ENCODE data around the gene GTPBP8. TPM values are rescaled to one million over a fixed set of nuclear protein-coding genes. Genes with fewer than 3 reads are reported as not detected.
A peak's percentile ranks its signal among the peaks of the same experiment; 100 is the strongest.

GTPBP8 gene
- total RNA-seq (10 to 100 TPM; 36.0 to 40.0 TPM), polyA plus RNA-seq (10 to 100 TPM; 17.2 to 27.3 TPM)

GRCh38 chr3:112990672-112991602 is at the start of gene GTPBP8:
TSS of gene GTPBP8 (plus strand) at chr3:112990984. CDS start at chr3:112991000, 16 bp downstream.
- Mint-ChIP-seq H3K9me3 (no peaks in the 10 kb centered on the region), H3K36me3 (peaks cover 18 to 34% of the 10 kb centered on the region in 2 donors), H3K27ac (peak within 1 kb of the TSS; percentile 94 to 98 (median 96)), H3K4me3 (peak within 1 kb of the TSS; percentile 95 to 98 (median 96)), H3K27me3 (no peaks in the 10 kb centered on the region), H3K4me1 (peaks cover 51 to 80% (median 62%) of the 10 kb centered on the region in 4 donors)
- peak within 1 kb of the TSS; percentile 78 for H3K27ac ChIP-seq (ENCODE audit: low read depth, low read length)
- DNase-seq = peak; percentile 79 to 88 (median 81)
- H3K4me3 ChIP-seq (ENCODE audit: low read length in 2 of 2) = peak within 1 kb of the TSS; percentile 73 to 91
- no peaks in the 10 kb centered on the region for H3K36me3 ChIP-seq (ENCODE audit: insufficient read depth, low read length)
- POLR2A ChIA-PET (ENCODE audit: partially characterized antibody) = interaction anchor here (0.8 to 3.7 kb wide), 20 partner anchors 9 to 1323 kb away, joined by 3 to 76 read pairs (median 6); partner anchors contain the start of genes ATG3, CD200R1, SLC35A5 and SPICE1
- intact Hi-C loops (cut with micrococcal nuclease) = loop anchor here (1.0 to 10.0 kb wide), 5 partner anchors 12 to 916 kb away; partner anchors contain the start of gene SLC35A5
- peaks cover 49% of the 10 kb centered on the region for H3K4me1 ChIP-seq (ENCODE audit: insufficient read depth, low read length)
- CTCF ChIA-PET (ENCODE audit: partially characterized antibody) = interaction anchor here (0.8 to 3.1 kb wide), 18 partner anchors 9 to 349 kb away, joined by 3 to 22 read pairs (median 6); partner anchors contain the start of gene CD200R1
- H3K27me3 ChIP-seq (ENCODE audit: insufficient read depth, low read length) = no peaks in the 10 kb centered on the region
- no peaks in the 10 kb centered on the region for H3K9me3 ChIP-seq (ENCODE audit: control insufficient read depth in 1 of 2, low read length in 2 of 2)

- peaks cover 0 to 29% (median 16%) of the 10 kb centered on the region in 8 donors for H3K9me3 Mint-ChIP-seq
- CTCF ChIA-PET (ENCODE audit: partially characterized antibody) = interaction anchor here (0.9 to 1.3 kb wide), 2 partner anchors 20 to 23 kb away, joined by 3 to 4 read pairs; no protein-coding TSS in a partner anchor
- H3K27me3 Mint-ChIP-seq = no peaks in the 10 kb centered on the region
- Histone ChIP-seq H3K36me3 (ENCODE audit: insufficient read depth, low read length) (peaks cover 6% of the 10 kb centered on the region), H3K4me3 (ENCODE audit: low read length in 2 of 2) (no peak overlapping the region), H3K4me1 (ENCODE audit: insufficient read depth, low read length) (peaks cover 12% of the 10 kb centered on the region), H3K27me3 (ENCODE audit: insufficient read depth, low read length) (no peaks in the 10 kb centered on the region), H3K9me3 (ENCODE audit: control insufficient read depth in 1 of 2, low read length in 2 of 2) (peaks cover 0 to 3% of the 10 kb centered on the region in 2 donors), H3K27ac (ENCODE audit: low read depth, low read length) (no peak overlapping the region)
- H3K4me1 Mint-ChIP-seq = peaks cover 14 to 39% (median 29%) of the 10 kb centered on the region in 4 donors
- peaks cover 48 to 53% of the 10 kb centered on the region in 2 donors for H3K36me3 Mint-ChIP-seq
- intact Hi-C loops (cut with micrococcal nuclease) = no loop called here
- POLR2A ChIA-PET (ENCODE audit: partially characterized antibody) = no interaction called here
- peak overlapping the region in 5 of 7 donors; percentile 19 to 81 (median 48) for H3K27ac Mint-ChIP-seq
- no peak overlapping the region for H3K4me3 Mint-ChIP-seq
- DNase-seq = no peak
Measured at GRCh38 chr3:112948346-112948838, 42.4 kb upstream of the GTPBP8 start.

GRCh38 chr3:112956351-112956750 is 34.4 kb upstream of the GTPBP8 start:
- peaks cover 22 to 43% (median 34%) of the 10 kb centered on the region in 4 donors for H3K4me1 Mint-ChIP-seq
- Histone ChIP-seq H3K36me3 (ENCODE audit: insufficient read depth, low read length) (no peaks in the 10 kb centered on the region), H3K27me3 (ENCODE audit: insufficient read depth, low read length) (no peaks in the 10 kb centered on the region), H3K4me3 (ENCODE audit: low read length in 2 of 2) (no peak overlapping the region), H3K27ac (ENCODE audit: low read depth, low read length) (no peak overlapping the region), H3K4me1 (ENCODE audit: insufficient read depth, low read length) (peaks cover 22% of the 10 kb centered on the region), H3K9me3 (ENCODE audit: control insufficient read depth in 1 of 2, low read length in 2 of 2) (peaks cover 0 to 6% of the 10 kb centered on the region in 2 donors)
- H3K9me3 Mint-ChIP-seq = peaks cover 0 to 20% (median 14%) of the 10 kb centered on the region in 8 donors
- H3K27me3 Mint-ChIP-seq = no peaks in the 10 kb centered on the region
- no peak for DNase-seq
- ChIA-PET CTCF (ENCODE audit: partially characterized antibody) (interaction anchor here (1.3 kb wide), 1 partner anchor 222 kb away, joined by 3 read pairs; no protein-coding TSS in a partner anchor), POLR2A (ENCODE audit: partially characterized antibody) (no interaction called here)
- peak overlapping the region in 2 of 7 donors; percentile 33 to 50 for H3K27ac Mint-ChIP-seq
- peaks cover 33 to 48% of the 10 kb centered on the region in 2 donors for H3K36me3 Mint-ChIP-seq
- intact Hi-C loops (cut with micrococcal nuclease) = no loop called here
- H3K4me3 Mint-ChIP-seq = no peak overlapping the region

- peak overlapping the region; percentile 29 for H3K27ac ChIP-seq (ENCODE audit: low read depth, low read length)
- H3K27me3 Mint-ChIP-seq = no peaks in the 10 kb centered on the region
- H3K9me3 ChIP-seq (ENCODE audit: control insufficient read depth in 1 of 2, low read length in 2 of 2) = peaks cover 0 to 9% of the 10 kb centered on the region in 2 donors
- H3K4me1 ChIP-seq (ENCODE audit: insufficient read depth, low read length) = peaks cover 29% of the 10 kb centered on the region
- POLR2A ChIA-PET (ENCODE audit: partially characterized antibody) = interaction anchor here (1.1 kb wide), 1 partner anchor 16 kb away, joined by 5 read pairs; the partner anchor contains the start of gene CD200R1
- DNase-seq = peak in 1 of 5 donors; percentile 15
- peak overlapping the region; percentile 13 to 17 for H3K4me3 ChIP-seq (ENCODE audit: low read length in 2 of 2)
- peaks cover 47 to 57% of the 10 kb centered on the region in 2 donors for H3K36me3 Mint-ChIP-seq
- H3K4me3 Mint-ChIP-seq = peak overlapping the region; percentile 74 to 92 (median 83)
- peak overlapping the region; percentile 10 to 91 (median 73) for H3K27ac Mint-ChIP-seq
- intact Hi-C loops (cut with micrococcal nuclease) = loop anchor here (2.0 kb wide), 1 partner anchor 14 kb away; no protein-coding TSS in a partner anchor
- H3K27me3 ChIP-seq (ENCODE audit: insufficient read depth, low read length) = no peaks in the 10 kb centered on the region
- CTCF ChIA-PET (ENCODE audit: partially characterized antibody) = interaction anchor here (0.8 to 1.5 kb wide), 2 partner anchors 13 to 224 kb away, joined by 4 read pairs; no protein-coding TSS in a partner anchor
- peaks cover 30 to 60% (median 43%) of the 10 kb centered on the region in 4 donors for H3K4me1 Mint-ChIP-seq
- H3K36me3 ChIP-seq (ENCODE audit: insufficient read depth, low read length) = no peaks in the 10 kb centered on the region
- H3K9me3 Mint-ChIP-seq = peaks cover 0 to 30% (median 24%) of the 10 kb centered on the region in 8 donors
Measured at GRCh38 chr3:112958811-112959560, 31.8 kb upstream of the GTPBP8 start.

DNA sequence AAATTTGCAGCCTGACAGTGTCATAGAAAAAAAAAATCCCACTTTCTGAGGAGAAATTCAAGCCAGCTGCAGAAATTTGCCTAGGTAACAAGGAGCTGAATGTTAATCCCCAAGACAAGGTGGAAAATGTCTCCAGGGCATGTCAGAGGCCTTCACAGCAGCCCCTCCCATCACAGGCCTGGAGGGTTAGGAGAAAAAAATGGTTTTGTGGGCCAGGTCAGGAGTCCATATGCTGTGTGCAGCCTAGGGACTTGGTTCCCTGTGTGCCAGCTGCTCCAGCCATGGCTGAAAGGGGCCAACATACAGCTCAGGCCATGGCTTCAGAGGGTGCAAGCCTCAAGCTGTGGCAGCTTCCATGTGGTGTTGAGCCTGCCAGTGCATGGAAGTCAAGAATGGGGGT is 27.1 kb upstream of the GTPBP8 start:
- Histone ChIP-seq H3K4me3 (ENCODE audit: low read length in 2 of 2) (no peak overlapping the region), H3K9me3 (ENCODE audit: control insufficient read depth in 1 of 2, low read length in 2 of 2) (peaks cover 0 to 3% of the 10 kb centered on the region in 2 donors), H3K27me3 (ENCODE audit: insufficient read depth, low read length) (no peaks in the 10 kb centered on the region), H3K36me3 (ENCODE audit: insufficient read depth, low read length) (no peaks in the 10 kb centered on the region), H3K27ac (ENCODE audit: low read depth, low read length) (no peak overlapping the region), H3K4me1 (ENCODE audit: insufficient read depth, low read length) (peaks cover 47% of the 10 kb centered on the region)
- DNase-seq = no peak
- Mint-ChIP-seq H3K27ac (no peak overlapping the region), H3K27me3 (no peaks in the 10 kb centered on the region), H3K9me3 (peaks cover 0 to 30% (median 24%) of the 10 kb centered on the region in 8 donors), H3K4me1 (peaks cover 47 to 79% (median 58%) of the 10 kb centered on the region in 4 donors), H3K4me3 (no peak overlapping the region), H3K36me3 (peaks cover 49 to 55% of the 10 kb centered on the region in 2 donors)
- POLR2A ChIA-PET (ENCODE audit: partially characterized antibody) = interaction anchor here (1.4 kb wide), 1 partner anchor 12 kb away, joined by 3 read pairs; no protein-coding TSS in a partner anchor
- CTCF ChIA-PET (ENCODE audit: partially characterized antibody) = no interaction called here
- intact Hi-C loops (cut with micrococcal nuclease) = no loop called here

- DNase-seq = no peak
- H3K27ac ChIP-seq (ENCODE audit: low read depth, low read length) = no peak overlapping the region
- peak overlapping the region in 2 of 8 donors; percentile 52 to 59 for H3K4me3 Mint-ChIP-seq
- peaks cover 0 to 3% of the 10 kb centered on the region in 2 donors for H3K9me3 ChIP-seq (ENCODE audit: control insufficient read depth in 1 of 2, low read length in 2 of 2)
- H3K36me3 Mint-ChIP-seq = peaks cover 49 to 55% of the 10 kb centered on the region in 2 donors
- peaks cover 40% of the 10 kb centered on the region for H3K4me1 ChIP-seq (ENCODE audit: insufficient read depth, low read length)
- intact Hi-C loops (cut with micrococcal nuclease) = no loop called here
- CTCF ChIA-PET (ENCODE audit: partially characterized antibody) = interaction anchor here (1.0 to 4.2 kb wide), 5 partner anchors 9 to 323 kb away, joined by 3 to 24 read pairs (median 7); partner anchors contain the start of gene CD200R1
- POLR2A ChIA-PET (ENCODE audit: partially characterized antibody) = interaction anchor here (1.0 to 2.7 kb wide), 3 partner anchors 8 to 25 kb away, joined by 4 to 7 read pairs (median 6); partner anchors contain the start of genes CD200R1 and GTPBP8
- H3K4me1 Mint-ChIP-seq = peaks cover 51 to 79% (median 62%) of the 10 kb centered on the region in 4 donors
- peaks cover 0 to 30% (median 24%) of the 10 kb centered on the region in 8 donors for H3K9me3 Mint-ChIP-seq
- no peaks in the 10 kb centered on the region for H3K27me3 ChIP-seq (ENCODE audit: insufficient read depth, low read length)
- H3K4me3 ChIP-seq (ENCODE audit: low read length in 2 of 2) = no peak overlapping the region
- H3K27ac Mint-ChIP-seq = peak overlapping the region in 2 of 7 donors; percentile 8 to 43
- no peaks in the 10 kb centered on the region for H3K36me3 ChIP-seq (ENCODE audit: insufficient read depth, low read length)
- no peaks in the 10 kb centered on the region for H3K27me3 Mint-ChIP-seq
Measured at GRCh38 chr3:112965656-112966055, 25.1 kb upstream of the GTPBP8 start.
